ENCODE data around the gene STOML3.

Gene STOML3

GRCh38 chr13:38981096-38981495 lies 9.5 kb downstream of the STOML3 start:
- DNase-seq (ENCODE audit: low spot score) = no peak

GRCh38 chr13:38980750-38981078 lies 9.9 kb downstream of the STOML3 start:
- no peak for DNase-seq (ENCODE audit: low spot score)

- no peak for DNase-seq (ENCODE audit: low spot score)
Observed at GRCh38 chr13:38979891-38980749, 10.5 kb downstream of the STOML3 start.

GRCh38 chr13:38970380-38971051 lies 20.1 kb downstream of the STOML3 start:
- DNase-seq (ENCODE audit: low spot score) = no peak

- DNase-seq (ENCODE audit: low spot score) = no peak
Observed at GRCh38 chr13:38969187-38969586, 21.4 kb downstream of the STOML3 start.

- DNase-seq (ENCODE audit: low spot score) = no peak
Observed at GRCh38 chr13:38967446-38967845, 23.2 kb downstream of the STOML3 start.

GRCh38 chr13:38965281-38965680 lies 25.4 kb downstream of the STOML3 start:
- no peak for DNase-seq (ENCODE audit: low spot score)

- DNase-seq (ENCODE audit: low spot score) = no peak
Observed at GRCh38 chr13:38960175-38960574, 30.5 kb downstream of the STOML3 start.

GRCh38 chr13:38957794-38958592 lies 32.6 kb downstream of the STOML3 start:
- DNase-seq (ENCODE audit: low spot score) = no peak

GRCh38 chr13:38954844-38955243 lies 35.8 kb downstream of the STOML3 start:
- DNase-seq (ENCODE audit: low spot score) = no peak

- DNase-seq (ENCODE audit: low spot score) = no peak
Observed at GRCh38 chr13:38954291-38954690, 36.3 kb downstream of the STOML3 start.

GRCh38 chr13:38952827-38953226 lies 37.8 kb downstream of the STOML3 start:
- DNase-seq (ENCODE audit: low spot score) = no peak

GRCh38 chr13:38951525-38952313 lies 38.9 kb downstream of the STOML3 start:
- no peak for DNase-seq (ENCODE audit: low spot score)

- DNase-seq (ENCODE audit: low spot score) = no peak
Observed at GRCh38 chr13:38950987-38951386, 39.6 kb downstream of the STOML3 start.

GRCh38 chr13:38947054-38947453 lies 43.6 kb downstream of the STOML3 start:
- no peak for DNase-seq (ENCODE audit: low spot score)

- no peak for DNase-seq (ENCODE audit: low spot score)
Observed at GRCh38 chr13:38944219-38944618, 46.4 kb downstream of the STOML3 start.

GRCh38 chr13:38943231-38943630 lies 47.4 kb downstream of the STOML3 start:
- DNase-seq (ENCODE audit: low spot score) = no peak

GRCh38 chr13:38941353-38941945 lies 49.2 kb downstream of the STOML3 start:
- no peak for DNase-seq (ENCODE audit: low spot score)

- DNase-seq (ENCODE audit: low spot score) = no peak
Observed at GRCh38 chr13:38933786-38934185, 56.8 kb downstream of the STOML3 start.

- no peak for DNase-seq (ENCODE audit: low spot score)
Observed at GRCh38 chr13:38922170-38922569, 68.5 kb downstream of the STOML3 start.

- no peak for DNase-seq (ENCODE audit: low spot score)
Observed at GRCh38 chr13:38921081-38921480, 69.5 kb downstream of the STOML3 start.

Data from COLO829 (cell line).